T-helper 2 cell treated with Interferon-gamma antibody and Interleukin-4, amounts not matched to agents 5 μg/mL and 100 μg/mL, for 36 hours (primary cell): ENCODE results near the gene C5orf63.

ENCODE experiments used
- DNase-seq: peaks from one replicate; pipeline ENCODE4 v3.0.0; 2021; ENCODE audit warnings: low spot score
- H3K27ac Mint-ChIP-seq: one replicate; pipeline ENCODE4 v1.8.0; 2021; ENCODE audit warnings: mild to moderate bottlenecking, mixed read lengths
- H3K27me3 Mint-ChIP-seq: one replicate; pipeline ENCODE4 v1.8.0; 2021; ENCODE audit warnings: low read depth, mixed read lengths
- H3K36me3 Mint-ChIP-seq: one replicate; pipeline ENCODE4 v1.8.0; 2021; ENCODE audit warnings: low read depth, mixed read lengths
- H3K4me1 Mint-ChIP-seq: one replicate; pipeline ENCODE4 v1.8.0; 2021; ENCODE audit warnings: low read depth, mixed read lengths
- H3K4me3 Mint-ChIP-seq: one replicate; pipeline ENCODE4 v1.8.0; 2022; ENCODE audit warnings: mild to moderate bottlenecking, moderate library complexity, mixed read lengths
- H3K9me3 Mint-ChIP-seq: one replicate; pipeline ENCODE4 v1.8.0; 2021; ENCODE audit warnings: mixed read lengths

Gene C5orf63

DNA sequence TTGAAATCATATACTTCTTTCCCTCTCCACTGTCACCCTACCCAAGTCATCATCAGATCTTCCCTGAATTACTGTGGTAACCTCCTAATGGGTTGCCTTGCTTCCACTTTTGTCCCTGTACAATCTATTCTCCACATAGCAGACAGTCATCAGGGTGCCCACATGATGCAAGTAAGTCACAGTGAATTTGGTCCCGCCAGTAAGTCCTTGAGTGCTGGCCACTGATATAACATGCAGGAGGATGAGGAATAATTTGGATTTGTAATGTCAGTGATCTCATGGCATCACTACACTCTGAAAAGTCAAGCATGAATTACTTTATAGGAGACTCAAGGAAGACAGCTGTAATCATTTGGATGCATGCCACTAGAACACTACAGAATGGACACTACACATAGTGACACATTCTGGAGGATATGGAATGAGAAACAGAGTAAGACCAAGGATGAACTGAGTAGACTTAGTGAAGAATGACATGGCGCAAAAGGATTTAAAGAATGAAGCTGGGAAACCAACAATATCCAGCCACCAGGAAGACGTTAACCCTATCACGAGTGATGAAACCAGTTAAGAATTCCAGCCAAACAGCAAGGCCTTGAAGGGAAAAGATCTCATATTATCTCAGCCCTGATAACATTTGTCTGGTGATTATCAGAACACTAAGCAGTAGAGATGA is 71.5 kb downstream of the C5orf63 start:
- Mint-ChIP-seq H3K36me3 (no peaks in the 10 kb centered on the region), H3K9me3 (no peaks in the 10 kb centered on the region), H3K27ac (no peak overlapping the region), H3K4me3 (no peak overlapping the region), H3K27me3 (no peaks in the 10 kb centered on the region), H3K4me1 (no peaks in the 10 kb centered on the region)
- DNase-seq: no peak
